Astrocyte of the spinal cord (primary cell): Measurements from ENCODE around the gene MAPKAP1.

ENCODE experiments used
- DNase-seq: peaks from one replicate; pipeline ENCODE4 v3.0.0; 2011; ENCODE audit warnings: low read depth, low spot score
- H3K4me3 ChIP-seq: 2 replicates; pipeline ENCODE4 v1.5.1; 2011; ENCODE audit warnings: low read depth, mild to moderate bottlenecking, low read length, moderate library complexity
- in situ Hi-C: cut with HindIII; loops from 2 replicates; pipeline ENCODE4 v1.10.0; 2017; ENCODE audit warnings: low sequenced_read_pairs
- TF ChIP-seq, protein P1 (sequence below): IDR thresholded peaks from 2 replicates; pipeline ENCODE4 v1.5.1; 2012; ENCODE audit warnings: low read depth, mild to moderate bottlenecking, low read length, inconsistent platforms

MAPKAP1 gene

DNA sequence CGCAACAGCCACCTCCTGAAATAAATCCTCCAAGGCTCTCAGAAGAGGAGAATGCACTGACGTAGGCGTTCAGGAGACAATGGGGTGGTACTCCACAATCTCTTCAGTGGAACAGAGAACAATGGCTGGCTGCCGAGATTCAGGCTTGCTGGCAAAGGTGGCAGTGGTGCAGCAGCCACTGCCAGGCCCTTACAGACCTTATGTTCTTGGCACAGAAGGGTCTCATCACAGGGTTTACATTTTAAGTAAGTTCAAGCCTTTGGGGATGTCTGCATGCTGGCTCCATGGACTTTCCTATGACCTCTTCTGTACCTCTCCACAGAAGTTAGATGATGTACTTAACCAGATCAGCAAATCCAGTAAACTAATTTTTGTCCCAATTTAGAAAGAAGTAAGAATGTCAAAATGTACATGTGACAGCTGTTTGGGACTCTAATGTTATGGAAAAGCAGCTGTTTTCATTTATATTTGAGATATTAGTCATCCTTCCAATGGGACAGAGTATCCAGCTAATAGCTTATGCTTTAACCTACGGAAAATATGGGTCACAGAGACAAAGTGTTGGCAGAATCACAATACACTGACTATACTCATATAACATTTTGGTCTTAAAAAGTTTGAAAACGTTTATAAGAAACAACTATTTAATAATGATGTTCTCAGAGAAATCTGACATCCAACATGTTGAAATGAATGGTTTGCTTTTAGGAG, 180.9 kb downstream of the MAPKAP1 start:
- TF ChIP-seq, protein P1, sequence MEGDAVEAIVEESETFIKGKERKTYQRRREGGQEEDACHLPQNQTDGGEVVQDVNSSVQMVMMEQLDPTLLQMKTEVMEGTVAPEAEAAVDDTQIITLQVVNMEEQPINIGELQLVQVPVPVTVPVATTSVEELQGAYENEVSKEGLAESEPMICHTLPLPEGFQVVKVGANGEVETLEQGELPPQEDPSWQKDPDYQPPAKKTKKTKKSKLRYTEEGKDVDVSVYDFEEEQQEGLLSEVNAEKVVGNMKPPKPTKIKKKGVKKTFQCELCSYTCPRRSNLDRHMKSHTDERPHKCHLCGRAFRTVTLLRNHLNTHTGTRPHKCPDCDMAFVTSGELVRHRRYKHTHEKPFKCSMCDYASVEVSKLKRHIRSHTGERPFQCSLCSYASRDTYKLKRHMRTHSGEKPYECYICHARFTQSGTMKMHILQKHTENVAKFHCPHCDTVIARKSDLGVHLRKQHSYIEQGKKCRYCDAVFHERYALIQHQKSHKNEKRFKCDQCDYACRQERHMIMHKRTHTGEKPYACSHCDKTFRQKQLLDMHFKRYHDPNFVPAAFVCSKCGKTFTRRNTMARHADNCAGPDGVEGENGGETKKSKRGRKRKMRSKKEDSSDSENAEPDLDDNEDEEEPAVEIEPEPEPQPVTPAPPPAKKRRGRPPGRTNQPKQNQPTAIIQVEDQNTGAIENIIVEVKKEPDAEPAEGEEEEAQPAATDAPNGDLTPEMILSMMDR = no peak
- in situ Hi-C loops = no loop called here
- no peak overlapping the region for H3K4me3 ChIP-seq
- peak; percentile 68 for DNase-seq

DNA sequence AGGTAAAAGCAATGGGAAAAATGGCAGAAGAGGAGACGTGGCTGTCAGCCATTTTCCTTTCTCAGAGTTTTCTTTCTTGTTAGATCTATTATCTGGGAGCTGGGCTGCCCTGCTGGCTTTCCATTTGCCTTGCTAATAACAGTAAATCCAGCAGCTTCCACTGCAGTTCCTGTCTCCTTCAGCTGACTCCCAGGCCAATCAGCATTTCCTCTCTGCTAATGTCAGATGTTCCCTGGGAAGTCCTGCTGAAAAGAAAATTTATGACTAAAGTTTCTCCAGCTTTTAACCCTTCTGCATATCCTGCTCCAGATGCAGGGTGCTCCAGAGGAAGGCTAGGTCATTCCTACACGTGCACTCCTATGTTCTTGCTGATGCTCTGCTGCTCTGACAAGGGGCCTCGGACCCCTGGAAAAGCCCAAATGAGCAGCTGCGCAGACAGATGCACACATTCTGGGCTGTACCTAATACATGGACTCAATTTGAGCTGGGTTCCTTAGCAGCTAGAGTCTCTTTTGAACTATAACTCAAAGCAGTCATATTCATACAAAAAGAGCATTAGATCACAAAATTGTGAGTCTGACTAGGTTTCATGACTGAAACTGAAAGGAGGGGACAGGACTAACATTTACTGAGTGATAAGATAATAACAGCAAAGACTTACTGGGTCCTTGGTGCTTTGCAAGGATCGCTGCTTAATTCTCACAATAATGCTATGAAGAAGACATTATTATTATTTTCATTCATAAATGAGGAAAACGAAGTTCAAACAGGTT, 182.2 kb downstream of the MAPKAP1 start:
- in situ Hi-C loops = no loop called here
- DNase-seq = peak; percentile 48
- no peak overlapping the region for H3K4me3 ChIP-seq
- TF ChIP-seq, protein P1 = no peak

DNA sequence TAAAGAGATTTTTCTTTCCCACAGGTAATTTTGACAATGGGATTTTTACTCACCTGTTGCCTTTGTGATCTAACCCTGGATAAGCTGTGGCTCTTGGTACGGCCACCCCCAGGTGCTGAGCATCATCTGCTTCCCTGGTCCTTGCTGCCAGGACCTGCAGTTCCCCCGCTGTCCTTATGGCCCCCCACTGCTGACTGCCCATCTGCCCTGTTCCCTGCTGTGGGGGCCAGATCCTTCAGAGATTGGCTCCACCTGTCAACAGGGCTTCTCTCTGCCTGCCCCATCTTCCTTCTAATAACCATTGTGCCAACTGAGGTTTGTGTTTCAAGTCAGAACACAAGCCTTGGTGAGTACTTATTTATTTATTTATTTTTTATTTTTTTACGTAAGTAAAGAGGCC, 183.3 kb downstream of the MAPKAP1 start:
- TF ChIP-seq, protein P1 = no peak
- H3K4me3 ChIP-seq = no peak overlapping the region
- no peak for DNase-seq
- in situ Hi-C loops = no loop called here

DNA sequence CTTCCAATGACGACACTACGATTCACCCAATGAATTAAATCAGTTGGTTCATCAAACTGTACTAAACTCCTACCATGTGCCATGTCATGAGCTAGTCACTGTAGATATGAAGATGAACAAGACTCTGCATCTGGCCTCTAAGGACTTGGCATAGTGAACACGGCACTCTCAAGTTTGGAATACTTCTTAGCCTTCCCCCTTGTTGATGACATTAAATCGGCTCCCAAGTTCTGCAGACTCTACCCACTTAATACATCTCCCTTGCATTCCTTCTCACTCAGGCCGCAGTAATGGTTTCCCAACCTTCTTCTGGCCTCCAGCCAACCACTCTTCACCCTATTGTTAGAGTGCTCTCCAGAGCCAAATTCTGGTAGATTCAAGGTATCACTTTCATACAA, 184.7 kb downstream of the MAPKAP1 start:
- TF ChIP-seq, protein P1 = no peak
- H3K4me3 ChIP-seq = no peak overlapping the region
- in situ Hi-C loops = no loop called here
- peak; percentile 70 for DNase-seq

DNA sequence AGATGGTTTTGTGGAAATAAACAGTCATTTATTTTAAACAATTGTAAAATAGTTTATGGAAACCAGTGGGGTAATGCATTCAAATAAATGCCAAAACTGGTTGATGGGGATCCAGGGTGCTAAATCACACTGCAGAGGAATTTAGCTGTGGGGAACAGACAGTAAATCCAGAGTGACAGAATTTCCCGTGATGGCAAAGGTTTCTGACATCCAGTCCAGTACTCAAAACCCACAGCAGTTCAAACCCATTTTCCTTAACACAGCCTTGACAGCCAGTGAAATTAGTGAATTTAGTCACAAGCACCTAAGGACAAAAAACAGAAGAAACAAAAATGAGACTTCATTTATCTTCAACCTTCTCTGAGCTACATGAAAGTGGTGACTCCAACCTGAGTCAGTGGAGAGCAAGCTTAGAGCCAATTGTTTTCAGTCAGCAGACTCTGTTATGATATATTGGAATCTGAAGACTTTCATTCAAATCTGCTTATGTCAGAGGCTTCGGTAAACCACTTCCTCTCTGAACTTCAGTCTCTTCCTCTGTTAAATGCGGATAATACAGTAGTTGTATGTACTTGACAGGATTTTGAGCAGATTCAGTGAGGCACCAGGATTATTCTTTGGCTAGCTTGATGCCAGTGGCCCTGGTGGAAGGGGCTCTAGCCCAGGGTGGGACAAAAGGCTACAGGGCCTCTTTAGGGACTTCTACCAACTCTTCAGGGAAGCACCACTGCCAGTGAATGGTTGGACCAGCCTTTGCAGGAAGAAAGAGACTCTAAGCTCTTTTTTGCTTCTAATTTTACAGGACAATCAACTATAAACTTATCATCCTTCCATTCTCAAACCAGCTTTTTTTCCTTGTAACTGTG, 185.3 kb downstream of the MAPKAP1 start:
- DNase-seq = peak; percentile 96
- no peak overlapping the region for H3K4me3 ChIP-seq
- TF ChIP-seq, protein P1 = no peak
- in situ Hi-C loops = no loop called here

DNA sequence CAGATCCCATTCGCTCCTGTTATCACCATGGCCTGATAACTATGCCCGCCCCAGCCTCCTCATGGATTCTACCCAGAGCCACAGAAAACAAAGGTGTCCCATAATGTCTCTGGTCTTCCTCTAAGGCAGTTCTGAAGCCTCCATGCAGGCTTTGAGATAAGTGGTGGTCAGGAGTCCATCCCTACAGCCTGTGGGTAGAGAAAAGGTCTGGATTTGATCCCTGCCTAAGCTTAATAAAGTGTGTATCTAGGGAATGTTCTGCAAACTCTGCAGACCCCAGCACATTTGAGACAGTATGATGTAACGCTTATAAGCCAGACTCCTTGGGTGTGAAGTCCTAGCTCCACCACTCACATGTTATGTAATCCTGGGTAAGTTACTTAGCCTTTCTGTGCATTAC, 187.3 kb downstream of the MAPKAP1 start:
- in situ Hi-C loops = no loop called here
- no peak overlapping the region for H3K4me3 ChIP-seq
- DNase-seq = no peak
- TF ChIP-seq, protein P1 = no peak
